ENCODE data around the gene NBEAL2. TPM values are rescaled to one million over a fixed set of nuclear protein-coding genes. Genes with fewer than 3 reads are reported as not detected.

NBEAL2 gene
- total RNA-seq, 1 donor from 2014 or later, result 11.4 TPM

DNA sequence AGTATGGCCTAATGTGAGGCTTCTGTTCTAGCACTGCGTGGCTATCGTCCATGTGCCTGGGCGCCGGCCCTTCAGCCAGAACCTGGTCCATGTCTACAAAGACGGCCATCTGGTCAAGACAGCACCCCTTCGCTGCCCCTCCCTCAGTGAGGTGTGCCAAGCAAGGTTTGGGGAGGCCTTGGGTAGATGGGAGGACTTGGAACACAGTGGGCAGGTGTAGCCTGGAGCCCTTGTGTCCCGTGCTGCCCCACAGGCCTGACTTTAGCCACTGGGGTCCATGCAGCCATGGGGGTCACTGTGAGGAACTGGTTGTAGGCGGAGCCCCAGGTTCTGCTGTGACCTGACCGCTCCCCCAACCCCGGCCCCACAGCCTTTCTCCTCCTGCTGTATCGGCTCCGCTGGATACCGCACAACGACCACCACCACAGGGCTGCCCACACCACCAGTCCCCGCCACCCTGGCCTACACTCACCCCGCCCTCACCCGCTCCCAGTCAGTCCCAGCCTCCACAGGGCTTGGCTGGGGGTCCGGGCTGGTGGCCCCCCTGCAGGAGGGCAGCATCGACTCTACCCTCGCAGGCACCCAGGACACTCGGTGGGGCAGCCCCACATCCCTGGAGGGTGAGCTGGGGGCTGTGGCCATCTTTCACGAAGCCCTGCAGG, 16.6 kb downstream of the NBEAL2 start:
- no peak for ATAC-seq
- intact Hi-C loops (cut with micrococcal nuclease), result loop anchor here (5.0 kb wide), 1 partner anchor 69 kb away; no protein-coding TSS in a partner anchor
- no peak for DNase-seq

DNA sequence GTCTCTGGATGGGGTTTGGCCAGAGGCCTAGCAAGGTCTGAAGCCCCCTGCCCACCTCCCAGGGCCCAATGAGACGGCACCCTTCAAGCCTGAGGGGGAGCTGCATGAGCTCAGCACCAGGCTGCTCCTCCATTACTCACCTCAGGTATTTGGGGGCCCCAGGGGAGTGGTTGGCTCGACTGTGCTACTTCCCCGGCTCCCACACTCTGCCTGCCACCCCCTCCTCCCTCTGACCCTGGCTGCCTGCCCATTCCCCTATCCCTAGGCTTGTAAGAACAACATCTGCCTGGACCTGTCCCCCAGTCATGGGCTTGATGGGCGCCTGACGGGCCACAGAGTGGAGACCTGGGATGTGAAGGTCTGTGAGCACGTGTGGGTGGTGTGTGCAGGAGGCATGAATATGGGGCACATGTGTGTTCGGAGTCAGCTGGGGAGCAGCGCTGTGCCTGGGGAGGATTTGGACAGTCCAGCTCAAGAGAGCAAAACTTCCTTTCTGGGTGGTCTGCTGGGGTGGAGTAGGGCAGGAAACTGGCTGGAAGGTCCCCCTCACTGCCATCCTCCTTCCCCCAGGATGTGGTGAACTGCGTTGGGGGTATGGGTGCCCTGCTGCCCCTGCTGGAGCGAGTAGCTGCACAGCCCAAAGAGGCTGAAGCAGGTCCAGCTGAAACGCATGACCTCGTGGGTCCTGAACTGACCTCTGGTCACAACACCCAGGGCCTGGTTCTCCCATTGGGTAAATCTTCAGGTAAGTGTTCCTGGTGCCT, 17.4 kb downstream of the NBEAL2 start:
- DNase-seq (no peak), ATAC-seq (no peak)
- intact Hi-C loops (cut with micrococcal nuclease), result loop anchor here (5.0 kb wide), 1 partner anchor 70 kb away; no protein-coding TSS in a partner anchor

DNA sequence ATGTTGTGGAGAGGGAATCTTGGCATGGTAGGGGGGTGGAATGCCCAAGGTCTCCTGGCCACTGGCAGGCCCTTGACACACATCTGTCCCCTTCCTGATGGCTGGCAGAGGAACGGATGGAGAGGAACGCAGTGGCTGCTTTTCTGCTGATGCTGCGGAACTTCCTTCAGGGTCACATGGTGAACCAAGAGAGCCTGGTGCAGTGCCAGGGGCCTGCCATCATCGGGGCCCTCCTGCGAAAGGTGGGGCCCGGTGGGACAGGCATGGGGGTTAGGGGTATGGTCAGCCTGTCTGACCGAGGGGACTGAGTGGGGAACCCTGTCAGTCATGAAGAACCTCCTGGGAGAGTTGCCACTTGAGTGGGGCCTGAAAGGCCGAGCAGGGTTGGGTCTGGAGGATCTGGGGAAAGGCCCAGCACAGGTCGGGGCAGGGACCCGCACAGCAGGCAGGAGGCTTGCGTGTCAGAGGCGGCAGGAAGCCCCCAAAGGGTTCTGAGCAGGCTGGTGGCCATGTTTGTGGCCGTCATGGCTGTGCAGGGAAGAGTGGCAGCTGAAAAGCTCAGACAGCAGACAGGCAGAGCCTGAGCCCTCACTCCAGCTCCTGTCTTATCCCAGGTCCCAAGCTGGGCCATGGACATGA, 18.1 kb downstream of the NBEAL2 start:
- ATAC-seq (no peak), DNase-seq (no peak)
- intact Hi-C loops (cut with micrococcal nuclease), result loop anchor here (5.0 kb wide), 1 partner anchor 70 kb away; no protein-coding TSS in a partner anchor

DNA sequence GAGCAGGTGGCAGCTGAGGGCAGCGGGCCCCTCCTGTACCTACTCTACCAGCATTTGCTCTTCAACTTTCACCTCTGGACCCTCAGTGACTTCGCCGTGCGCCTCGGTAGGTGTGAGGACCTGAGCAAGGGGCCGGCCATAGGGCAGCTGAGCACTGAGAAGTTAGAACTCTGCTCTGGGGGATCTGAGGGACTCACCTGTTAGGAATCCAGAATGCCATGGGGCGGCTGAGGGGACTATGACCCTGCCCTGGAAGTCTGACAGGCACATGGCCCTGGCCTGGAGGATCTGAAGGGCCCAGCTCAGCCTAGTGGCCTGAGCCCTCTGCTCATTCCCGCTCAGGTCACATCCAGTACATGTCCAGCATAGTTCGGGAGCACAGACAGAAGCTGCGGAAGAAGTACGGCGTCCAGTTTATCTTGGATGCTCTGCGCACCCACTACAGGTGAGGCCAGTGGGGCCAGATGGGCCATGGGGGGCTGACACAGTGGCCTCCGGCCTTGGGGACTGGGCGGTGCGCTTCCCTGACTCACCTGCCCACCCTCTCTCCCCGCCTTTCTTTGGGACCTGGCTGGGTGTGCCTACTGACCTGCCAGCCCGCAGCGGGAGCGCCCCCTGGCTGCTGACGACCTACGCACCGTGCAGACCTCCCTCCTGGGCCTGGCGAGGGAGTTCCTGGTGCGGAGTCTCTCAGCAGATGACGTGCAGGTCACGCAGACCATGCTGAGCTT, 18.8 kb downstream of the NBEAL2 start:
- DNase-seq (peak; percentile 90), ATAC-seq (peak; percentile 82)
- intact Hi-C loops (cut with micrococcal nuclease), result loop anchor here (5.0 kb wide), 1 partner anchor 71 kb away; no protein-coding TSS in a partner anchor

DNA sequence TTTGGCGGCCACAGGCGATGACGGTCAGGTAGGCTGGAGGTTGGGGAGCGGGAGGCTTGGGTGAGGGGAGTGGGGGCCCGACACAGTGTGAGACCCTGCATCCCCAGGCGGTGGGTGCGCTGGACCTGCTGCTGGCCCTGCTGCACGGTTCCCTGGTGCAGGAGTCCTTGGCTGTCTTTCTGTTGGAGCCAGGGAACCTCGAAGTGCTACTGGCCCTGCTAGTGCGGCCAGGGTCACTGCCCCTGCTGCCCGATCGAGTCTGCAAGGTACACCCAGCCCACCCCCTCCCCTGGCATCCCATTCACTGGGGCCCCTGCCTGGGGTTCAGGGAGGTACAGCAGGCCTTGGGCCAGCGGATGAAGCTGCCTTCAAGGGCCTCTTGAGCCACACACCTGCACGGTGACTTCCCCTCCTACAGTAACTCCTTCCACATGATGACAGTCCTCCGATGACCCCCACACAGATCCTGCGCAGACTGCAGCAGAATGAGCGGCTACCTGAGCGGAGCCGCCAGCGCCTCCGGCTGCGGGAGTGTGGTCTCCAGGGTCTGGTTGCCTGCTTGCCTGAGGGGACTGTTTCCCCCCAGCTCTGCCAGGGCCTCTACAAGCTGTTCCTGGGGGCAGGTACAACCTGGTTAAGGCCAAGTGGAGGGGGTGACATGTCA, 19.5 kb downstream of the NBEAL2 start:
- DNase-seq (no peak), ATAC-seq (peak; percentile 3)
- intact Hi-C loops (cut with micrococcal nuclease), result loop anchor here (5.0 kb wide), 1 partner anchor 72 kb away; no protein-coding TSS in a partner anchor

DNA sequence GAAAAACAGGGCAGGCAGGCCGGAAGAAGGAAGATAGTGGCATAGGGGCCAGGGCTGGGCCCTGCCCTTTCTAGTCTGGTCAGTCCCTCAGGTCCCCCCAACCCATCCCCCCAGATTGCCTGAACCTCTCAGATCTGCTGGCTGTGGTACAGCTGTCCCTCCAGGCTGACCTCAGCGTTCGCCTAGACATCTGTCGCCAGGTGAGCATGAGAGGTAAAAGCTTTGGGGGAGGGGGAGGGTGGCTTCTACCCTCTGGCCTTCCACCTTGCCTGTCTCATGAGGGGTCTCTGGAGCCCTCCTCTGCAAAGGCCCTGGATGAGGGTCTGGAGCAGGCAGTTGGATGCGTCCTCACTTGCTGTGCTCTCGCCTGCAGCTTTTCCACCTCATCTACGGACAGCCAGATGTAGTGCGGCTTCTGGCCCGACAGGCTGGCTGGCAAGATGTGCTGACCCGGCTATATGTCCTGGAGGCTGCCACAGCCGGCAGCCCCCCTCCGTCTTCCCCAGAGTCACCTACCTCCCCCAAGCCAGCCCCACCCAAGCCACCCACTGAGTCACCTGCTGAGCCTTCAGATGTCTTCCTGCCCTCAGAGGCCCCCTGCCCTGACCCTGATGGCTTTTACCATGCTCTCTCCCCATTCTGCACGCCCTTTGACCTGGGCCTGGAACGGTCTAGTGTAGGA, 20.2 kb downstream of the NBEAL2 start:
- ATAC-seq (no peak), DNase-seq (no peak)
- intact Hi-C loops (cut with micrococcal nuclease), result loop anchor here (5.0 kb wide), 1 partner anchor 72 kb away; no protein-coding TSS in a partner anchor

DNA sequence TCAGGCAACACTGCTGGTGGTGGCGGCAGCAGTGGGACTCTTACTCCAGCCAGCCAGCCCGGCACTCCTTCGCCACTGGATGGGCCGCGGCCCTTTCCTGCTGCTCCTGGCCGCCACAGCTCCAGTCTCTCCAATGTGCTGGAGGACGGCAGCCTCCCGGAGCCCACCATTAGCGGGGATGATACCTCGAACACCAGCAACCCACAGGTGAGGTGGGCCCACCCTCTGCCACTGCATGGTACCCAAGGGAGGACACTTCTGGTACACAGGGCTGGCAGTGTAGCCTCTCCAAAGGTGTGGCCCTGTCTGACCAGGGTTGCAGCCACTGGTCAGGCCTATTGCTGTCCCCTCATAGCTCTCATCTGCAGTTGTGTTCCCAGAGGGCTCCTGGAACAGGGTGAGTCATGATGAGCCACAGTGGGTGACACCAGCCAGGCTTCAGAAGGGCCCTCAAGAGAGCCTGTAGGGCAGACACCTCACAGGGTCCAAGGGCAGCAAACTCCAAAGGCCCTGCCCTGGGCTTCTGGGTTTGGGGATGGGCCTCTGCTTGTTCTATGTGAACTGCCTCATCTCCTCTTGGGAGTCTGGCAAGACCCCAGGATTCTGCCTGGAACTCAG, 20.8 kb downstream of the NBEAL2 start:
- no peak for DNase-seq
- intact Hi-C loops (cut with micrococcal nuclease), result no loop called here
- no peak for ATAC-seq

DNA sequence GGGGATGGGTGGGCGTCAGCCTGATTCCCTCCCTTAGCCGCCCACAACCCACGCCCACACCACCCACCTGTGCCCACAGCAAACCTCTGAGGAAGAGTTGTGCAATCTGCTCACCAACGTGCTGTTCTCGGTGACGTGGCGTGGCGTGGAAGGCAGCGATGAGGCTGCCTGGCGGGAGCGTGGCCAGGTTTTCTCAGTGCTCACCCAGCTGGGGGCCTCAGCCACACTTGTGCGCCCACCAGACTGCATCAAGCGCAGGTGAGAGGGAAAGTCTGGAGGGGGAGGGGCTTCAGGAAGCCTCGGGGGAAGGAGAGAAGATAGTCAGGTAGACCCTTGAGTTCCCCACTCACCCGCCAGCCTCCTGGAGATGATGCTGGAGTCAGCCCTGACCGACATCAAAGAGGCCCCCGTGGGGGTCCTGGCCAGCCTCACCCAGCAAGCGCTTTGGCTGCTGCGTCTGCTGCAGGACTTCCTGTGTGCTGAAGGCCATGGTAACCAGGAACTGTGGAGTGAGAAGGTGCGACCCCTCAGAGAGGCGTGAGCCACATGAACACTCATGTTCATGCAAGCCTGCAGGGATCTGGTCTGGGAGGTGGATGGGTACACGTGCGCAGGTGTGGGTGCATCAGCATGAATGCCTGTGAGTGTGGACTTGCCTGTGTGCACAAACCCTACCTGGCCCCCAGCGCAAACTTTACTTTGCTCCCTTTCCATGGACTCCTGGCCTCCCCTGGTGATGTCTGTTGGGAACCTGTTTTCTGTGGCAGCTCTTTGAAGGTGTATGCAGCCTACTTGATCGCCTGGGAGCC, 21.7 kb downstream of the NBEAL2 start:
- ATAC-seq (no peak), DNase-seq (no peak)
- intact Hi-C loops (cut with micrococcal nuclease), result no loop called here

DNA sequence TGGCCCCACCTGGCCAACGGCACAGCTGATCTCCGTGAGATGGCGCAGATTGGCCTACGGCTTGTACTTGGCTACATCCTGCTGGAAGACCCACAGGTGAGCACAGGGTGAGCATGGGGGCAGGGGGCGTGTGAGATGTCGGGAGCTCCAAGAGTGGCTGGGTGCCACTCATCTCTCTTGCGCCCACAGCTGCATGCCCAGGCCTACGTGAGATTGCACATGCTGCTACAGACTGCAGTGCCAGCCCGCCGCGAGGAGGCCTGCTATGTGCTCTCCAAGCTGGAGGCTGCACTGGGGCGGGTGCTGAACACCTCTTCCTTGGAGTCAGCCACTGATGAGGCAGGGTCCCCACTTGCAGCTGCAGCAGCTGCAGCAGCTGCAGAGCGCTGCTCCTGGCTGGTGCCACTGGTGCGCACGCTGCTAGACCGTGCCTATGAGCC, 22.3 kb downstream of the NBEAL2 start:
- ATAC-seq, result no peak
- intact Hi-C loops (cut with micrococcal nuclease), result no loop called here
- no peak for DNase-seq

DNA sequence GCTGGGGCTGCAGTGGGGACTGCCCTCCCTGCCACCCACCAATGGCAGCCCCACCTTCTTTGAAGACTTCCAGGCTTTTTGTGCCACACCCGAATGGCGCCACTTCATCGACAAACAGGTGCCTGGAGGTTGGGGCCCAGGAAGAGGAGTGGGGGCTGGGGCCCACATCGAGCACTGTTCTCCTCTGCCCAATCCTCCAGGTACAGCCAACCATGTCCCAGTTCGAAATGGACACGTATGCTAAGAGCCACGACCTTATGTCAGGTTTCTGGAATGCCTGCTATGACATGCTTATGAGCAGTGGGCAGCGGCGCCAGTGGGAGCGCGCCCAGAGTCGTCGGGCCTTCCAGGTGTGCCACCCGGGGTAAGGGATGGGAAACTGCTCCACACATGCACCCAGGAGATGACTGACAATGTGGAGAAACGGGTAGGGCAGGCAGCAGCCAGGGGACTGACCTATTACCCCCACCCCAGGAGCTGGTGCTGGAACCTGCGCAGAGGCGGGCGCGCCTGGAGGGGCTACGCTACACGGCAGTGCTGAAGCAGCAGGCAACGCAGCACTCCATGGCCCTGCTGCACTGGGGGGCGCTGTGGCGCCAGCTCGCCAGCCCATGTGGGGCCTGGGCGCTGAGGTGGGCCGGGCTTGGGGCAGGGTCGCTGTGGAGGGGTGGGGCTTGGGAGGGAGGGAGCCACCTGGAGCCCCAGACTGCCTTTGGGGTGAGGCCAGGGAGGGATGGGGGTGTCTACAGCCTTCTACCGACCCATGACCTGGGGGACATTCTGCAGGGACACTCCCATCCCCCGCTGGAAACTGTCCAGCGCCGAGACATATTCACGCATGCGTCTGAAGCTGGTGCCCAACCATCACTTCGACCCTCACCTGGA, 22.9 kb downstream of the NBEAL2 start:
- no peak for DNase-seq
- no peak for ATAC-seq
- intact Hi-C loops (cut with micrococcal nuclease), result no loop called here

DNA sequence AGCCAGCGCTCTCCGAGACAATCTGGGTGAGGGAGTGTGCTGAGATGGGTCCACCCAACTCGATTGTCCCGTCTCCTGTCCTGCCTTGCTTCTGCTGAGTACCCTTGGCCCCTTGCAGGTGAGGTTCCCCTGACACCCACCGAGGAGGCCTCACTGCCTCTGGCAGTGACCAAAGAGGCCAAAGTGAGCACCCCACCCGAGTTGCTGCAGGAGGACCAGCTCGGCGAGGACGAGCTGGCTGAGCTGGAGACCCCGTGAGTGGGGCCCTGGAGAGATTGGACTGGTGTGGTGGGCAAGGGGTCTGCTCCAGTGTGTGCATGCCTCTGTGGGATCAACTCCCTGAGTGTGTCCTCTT, 23.6 kb downstream of the NBEAL2 start:
- intact Hi-C loops (cut with micrococcal nuclease), result no loop called here
- no peak for DNase-seq
- no peak for ATAC-seq

DNA sequence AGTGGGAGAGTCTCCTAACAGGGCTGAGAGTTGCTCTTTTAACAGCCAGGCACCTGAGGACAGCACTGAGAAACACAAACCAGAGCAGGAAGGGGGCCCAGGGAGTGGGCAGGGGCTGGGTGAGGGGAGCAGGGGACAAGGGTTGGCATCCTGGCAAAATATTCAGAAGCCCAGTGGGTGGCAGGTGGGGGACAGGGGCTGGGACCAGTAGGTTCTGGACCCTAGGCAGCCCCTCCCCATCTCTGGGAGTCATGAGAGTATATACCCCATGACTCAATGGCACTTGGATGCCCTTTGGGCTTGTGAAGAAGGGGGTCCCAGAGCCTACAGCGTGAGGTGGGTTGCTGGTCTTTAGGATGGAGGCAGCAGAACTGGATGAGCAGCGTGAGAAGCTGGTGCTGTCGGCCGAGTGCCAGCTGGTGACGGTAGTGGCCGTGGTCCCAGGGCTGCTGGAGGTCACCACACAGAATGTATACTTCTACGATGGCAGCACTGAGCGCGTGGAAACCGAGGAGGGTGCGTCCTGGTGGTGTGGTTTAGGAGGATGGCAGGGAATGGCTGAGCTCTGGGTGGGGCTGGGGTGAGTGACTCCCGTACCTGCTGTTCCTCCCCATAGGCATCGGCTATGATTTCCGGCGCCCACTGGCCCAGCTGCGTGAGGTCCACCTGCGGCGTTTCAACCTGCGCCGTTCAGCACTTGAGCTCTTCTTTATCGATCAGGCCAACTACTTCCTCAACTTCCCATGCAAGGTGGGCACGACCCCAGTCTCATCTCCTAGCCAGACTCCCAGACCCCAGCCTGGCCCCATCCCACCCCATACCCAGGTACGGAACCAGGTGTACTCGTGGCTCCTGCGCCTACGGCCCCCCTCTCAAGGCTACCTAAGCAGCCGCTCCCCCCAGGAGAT, 24.2 kb downstream of the NBEAL2 start:
- no peak for DNase-seq
- intact Hi-C loops (cut with micrococcal nuclease), result no loop called here
- ATAC-seq, result no peak

DNA sequence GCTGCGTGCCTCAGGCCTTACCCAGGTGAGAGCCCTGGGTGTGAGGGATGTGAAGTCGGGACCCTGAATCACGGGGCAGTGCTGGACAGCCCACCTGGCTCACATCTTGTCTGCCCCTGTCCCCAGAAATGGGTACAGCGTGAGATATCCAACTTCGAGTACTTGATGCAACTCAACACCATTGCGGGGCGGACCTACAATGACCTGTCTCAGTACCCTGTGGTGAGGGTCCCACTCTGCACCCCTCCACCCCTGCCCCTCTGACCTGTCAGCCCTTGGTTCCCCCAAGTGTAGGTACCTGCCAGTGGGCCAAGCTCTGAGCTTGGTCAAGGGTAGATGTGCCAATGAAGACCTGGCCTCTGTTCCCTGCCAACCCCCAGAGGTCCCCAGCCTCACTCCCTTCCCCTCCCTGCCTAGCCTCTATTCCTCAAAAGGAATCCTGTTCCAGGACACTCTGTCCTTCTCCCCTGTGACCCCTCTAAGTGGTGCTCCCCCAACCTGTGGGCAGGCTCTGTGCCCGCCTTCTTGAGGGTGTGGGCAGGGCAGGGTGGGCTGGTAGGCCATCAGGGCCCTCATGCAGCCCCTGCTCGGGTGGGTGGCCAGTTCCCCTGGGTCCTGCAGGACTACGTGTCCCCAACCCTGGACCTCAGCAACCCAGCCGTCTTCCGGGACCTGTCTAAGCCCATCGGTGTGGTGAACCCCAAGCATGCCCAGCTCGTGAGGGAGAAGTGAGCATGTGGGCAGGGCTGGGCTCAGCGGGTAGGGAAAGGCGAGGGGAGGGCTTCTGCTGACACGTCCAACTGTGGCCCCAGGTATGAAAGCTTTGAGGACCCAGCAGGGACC, 25.1 kb downstream of the NBEAL2 start:
- intact Hi-C loops (cut with micrococcal nuclease), result no loop called here
- ATAC-seq (no peak), DNase-seq (no peak)
